GM19372 (cell line): ENCODE data around the gene EPN2.

Experiments
- ATAC-seq: cut with Tn5 transposase; IDR thresholded peaks from one replicate; pipeline ENCODE4 v1.9.1; 2021; ENCODE audit warnings: mild to moderate bottlenecking, low read depth, moderate library complexity; ENCODE audit not compliant: unreplicated experiment

The EPN2 gene

GRCh38 chr17:19327031-19327783, 90.0 kb downstream of the EPN2 start:
- ATAC-seq = no peak

DNA sequence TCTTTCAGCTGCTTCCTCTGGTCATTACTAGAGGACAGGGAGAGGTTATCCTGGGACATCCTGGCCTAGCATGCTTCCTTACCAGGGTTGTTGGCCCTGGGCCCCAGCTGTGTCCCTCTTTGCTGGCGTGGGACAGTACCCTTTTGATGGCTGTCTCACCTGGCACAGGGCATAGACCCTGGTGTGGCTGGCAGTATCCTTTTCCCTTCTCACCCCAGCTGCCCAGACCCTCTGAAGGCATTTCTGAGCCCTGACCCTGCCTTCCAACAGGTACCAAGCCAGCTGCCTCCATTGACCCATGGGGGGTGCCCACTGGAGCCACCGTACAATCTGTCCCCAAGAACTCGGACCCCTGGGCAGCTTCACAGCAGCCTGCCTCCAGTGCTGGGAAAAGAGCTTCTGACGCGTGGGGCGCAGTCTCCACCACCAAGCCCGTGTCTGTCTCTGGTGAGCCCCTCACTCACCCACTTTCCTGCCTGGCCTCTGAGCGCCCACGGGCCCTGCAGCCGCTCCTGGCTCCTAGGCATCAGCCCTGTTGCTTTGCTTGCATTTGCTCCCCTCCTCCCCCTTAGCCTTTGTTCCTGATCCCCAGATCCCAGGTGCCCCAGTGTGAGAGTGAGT, 91.4 kb downstream of the EPN2 start:
- no peak for ATAC-seq

DNA sequence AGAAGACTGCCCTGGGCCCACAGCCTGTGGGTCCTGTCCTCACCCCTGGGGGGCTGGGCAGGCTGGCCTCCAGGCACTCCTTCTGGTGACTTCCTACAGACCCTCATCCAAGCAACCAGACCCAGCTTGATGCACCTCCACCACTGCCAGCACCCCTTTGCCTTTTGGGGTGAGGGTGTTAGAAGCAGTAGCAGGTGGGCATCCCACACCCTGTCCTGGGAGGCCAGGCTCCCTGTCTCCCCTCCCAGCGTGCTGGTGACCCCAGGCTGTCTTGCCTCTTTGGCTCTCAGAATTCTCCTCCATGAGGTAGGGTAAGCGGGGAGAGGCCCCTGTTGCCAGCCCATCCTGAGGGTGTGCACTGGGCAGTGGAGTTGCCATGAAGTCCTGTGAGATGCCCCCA, 92.0 kb downstream of the EPN2 start:
- ATAC-seq = no peak

DNA sequence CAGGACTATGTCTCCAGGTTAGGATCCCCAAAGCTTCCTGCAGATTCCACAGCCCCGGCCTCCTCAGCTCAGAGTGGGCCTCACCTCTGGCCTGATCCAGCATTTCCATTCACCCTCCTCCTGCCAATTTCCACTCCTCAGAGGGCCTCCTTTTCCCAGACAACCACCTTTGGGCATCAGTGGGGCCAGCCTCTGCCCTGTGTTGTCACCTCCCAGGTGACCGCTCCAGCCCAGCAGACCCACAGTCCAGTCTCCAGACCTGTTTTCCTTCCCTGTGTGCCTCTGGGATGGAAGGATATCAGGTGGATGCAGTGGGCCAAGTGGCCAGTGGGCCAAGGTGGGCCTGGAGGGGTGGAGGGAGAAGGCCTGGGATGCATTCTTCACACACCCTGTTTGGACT, 92.7 kb downstream of the EPN2 start:
- ATAC-seq = no peak

- no peak for ATAC-seq
Observed at GRCh38 chr17:19330271-19330670, 93.1 kb downstream of the EPN2 start.

DNA sequence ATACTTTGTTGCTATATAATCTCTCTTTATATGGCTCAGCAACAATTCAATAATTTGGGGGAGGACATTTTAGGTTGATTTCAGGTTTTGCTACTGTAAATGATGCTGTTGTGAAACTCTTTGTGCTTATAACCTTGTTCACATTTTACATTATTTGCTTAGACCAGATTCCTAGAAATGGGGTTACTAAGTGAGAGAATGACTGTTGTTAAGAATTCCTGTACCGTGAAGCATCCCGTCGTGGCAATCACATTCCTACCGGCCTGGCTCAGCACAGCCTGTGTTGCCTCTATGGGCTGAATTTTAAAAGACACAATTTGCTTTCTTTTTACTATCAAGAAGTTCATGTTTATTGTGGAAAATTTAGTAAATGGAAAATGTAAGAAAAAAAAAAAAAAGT, 94.0 kb downstream of the EPN2 start:
- no peak for ATAC-seq

GRCh38 chr17:19331543-19332245, 94.5 kb downstream of the EPN2 start:
- no peak for ATAC-seq

DNA sequence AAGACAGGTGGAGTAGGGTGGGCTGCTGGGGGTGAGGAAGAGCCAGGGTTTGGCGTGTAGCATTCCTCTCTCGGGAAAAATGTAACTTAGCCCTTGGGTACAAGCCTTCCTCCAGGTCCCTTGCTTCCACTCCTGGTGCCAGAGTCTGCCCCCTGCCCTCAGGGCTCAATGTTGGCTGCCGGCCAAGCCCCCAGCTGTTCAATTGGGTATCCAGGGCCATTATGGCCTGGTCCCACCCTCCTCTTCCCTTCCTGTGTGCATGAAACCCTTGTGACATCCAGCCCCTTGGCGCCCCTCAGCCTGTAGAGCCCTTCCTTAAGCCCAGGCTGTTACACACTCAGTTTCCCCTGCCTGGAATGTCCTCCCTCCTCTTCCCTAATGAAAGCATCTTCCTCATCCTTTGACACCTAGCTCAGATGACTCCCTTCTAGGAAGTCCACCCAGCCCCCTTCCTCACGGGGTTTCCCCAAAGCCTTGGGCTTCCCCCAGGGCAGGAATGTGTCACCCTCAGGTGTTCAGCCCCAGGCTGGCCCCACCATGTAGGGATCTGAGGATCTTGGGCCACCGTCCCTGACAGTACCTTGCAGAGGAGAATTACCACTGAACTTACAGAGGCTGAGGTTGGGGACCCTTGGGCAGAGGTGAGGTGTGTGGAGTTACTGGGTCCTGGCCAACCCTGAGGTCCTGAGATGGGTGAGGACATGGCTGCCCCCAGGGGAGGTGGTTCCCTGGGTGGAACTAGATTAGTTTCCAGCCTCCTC, 95.4 kb downstream of the EPN2 start:
- no peak for ATAC-seq

DNA sequence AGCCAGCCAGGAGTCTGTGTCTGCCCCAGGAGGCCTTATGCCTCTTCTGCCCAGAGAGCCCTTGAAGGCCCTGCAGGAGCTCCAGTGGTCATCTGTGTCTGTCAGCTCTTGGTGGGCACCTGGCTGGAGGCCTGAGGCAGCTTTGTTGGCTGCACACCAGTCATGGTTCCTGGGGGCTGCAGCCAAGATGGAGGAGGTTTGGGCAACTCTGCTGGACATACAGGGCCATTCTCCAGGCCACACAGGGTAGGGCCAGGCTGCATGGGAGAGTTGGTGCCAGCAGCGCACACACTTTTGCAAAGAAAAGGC, 95.9 kb downstream of the EPN2 start:
- ATAC-seq = no peak

- no peak for ATAC-seq
Observed at GRCh38 chr17:19333736-19334290, 96.6 kb downstream of the EPN2 start.

DNA sequence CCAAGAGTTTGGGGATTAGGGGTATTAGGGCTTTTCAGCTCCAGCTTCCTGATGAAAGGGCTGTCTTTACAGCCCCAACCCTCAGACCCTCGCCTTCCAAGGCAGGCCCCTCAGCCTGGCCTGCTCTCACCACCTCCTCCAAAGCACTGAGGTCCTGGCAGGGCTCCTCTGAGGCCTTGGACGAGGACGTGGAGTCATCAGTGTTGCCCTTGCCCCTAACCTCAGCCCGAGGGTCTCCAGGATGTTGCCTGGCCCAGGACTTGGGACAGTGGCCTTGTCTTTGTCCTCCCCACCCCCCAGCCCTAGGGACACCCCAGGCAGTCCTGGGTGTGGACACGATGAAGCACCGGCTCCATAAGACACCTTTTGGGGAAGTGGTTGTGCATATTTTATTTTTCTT, 97.2 kb downstream of the EPN2 start:
- no peak for ATAC-seq

DNA sequence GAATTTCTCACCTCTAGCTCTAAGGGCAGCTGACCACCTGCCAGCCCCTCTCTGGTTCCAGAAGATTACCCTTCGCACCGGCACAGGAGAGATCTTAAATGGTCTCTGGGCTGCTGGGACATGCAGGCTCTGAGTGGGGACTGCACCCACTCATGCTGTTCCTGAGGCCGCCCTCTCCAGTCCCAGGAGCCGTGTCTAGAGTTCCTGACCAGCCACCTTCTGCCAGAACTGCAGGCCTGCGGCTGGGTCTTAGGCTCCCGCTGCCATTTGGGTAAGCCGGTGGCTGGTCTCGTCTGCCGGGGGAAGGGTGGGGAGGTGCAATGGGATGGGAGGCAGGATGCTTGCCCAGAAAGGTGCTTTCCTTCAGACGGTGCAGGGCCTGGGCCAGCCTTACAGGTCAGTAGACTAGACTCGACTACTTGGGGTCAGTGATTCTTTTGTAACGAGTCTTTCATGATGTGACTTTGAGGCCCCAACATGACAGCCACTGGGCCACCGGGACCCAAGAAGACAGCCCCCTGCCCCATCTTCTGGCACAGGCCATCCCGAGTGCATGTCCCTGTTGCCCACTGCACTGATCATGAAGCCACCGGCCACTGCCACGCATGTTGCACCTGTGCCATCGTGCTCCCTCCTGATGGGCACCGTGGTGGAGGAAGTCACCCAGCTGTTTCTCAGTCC, 98.9 kb downstream of the EPN2 start:
- no peak for ATAC-seq

GRCh38 chr17:19336938-19337711, 100.0 kb downstream of the EPN2 start:
- no peak for ATAC-seq

GRCh38 chr17:19337712-19338023, 100.5 kb downstream of the EPN2 start:
- ATAC-seq = no peak

- ATAC-seq = no peak
Observed at GRCh38 chr17:19338031-19338990, 101.1 kb downstream of the EPN2 start.

DNA sequence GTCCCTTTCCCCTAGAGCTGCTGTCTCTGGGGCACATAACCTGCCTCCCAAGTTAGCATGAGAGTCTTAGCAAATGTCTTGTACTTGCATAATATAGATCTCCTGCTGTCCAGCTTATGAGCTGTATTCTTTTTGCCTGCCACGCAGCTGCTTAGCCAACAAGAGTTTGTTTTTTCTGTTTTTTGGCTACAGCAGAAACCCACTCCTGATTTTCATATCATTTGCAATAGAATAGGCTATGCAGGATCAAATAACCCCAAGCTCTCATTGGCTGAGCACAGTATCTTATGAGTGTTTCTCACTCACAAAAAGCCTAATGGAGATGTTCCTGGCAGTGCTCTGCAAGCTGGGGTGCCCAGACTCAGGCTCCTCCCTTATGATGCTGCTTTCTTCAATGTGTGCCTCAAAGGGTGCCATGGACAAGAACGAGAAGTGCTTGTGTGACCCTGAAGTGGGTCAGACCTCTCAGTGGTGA, 102.2 kb downstream of the EPN2 start:
- no peak for ATAC-seq

- ATAC-seq = no peak
Observed at GRCh38 chr17:19341211-19341631, 104.1 kb downstream of the EPN2 start.
